K562 (cell line): ENCODE data around the gene SS18. TPM values are rescaled to one million over a fixed set of nuclear protein-coding genes. Genes with fewer than 3 reads are reported as not detected.

ENCODE experiments used
- ATAC-seq: fragments of 200-7000 bp; cut with Tn5 transposase; 3 replicates; pipeline ENCODE4 v1.9.1; 2020; ENCODE audit warnings: moderate library complexity
- BruUV-seq: library from RNA; stranded (reverse); fragments of 400-500 nt; replicated peaks from 2 replicates; lab custom pipeline; 2021; lab: Mats Ljungman, UMichigan
- CTCF ChIA-PET: fragments of 300-600 bp; formaldehyde crosslinking; extraction: SDS; loops from one replicate; lab custom pipeline; 2021; ENCODE audit warnings: low intra/inter-chr PET ratio; lab: Yijun Ruan, JAX
- POLR2A ChIA-PET: fragments of 300-600, 350-650 bp; sonication (Branson Sonifier 250); formaldehyde crosslinking; extraction: SDS; loops from one replicate; lab custom pipeline; 2021; ENCODE audit warnings: antibody characterized with exemption, inconsistent platforms; lab: Yijun Ruan, JAX
- DNase-seq, 4 experiments: peaks; one replicate each; pipeline versions ENCODE4 v3.0.0 to v3.0.0-alpha.2; 2011 to 2018; ENCODE audit warnings: low spot score in 3 of 4, mixed read lengths in 3 of 4; ENCODE audit errors: extremely low read depth in 1 of 4
- FAIRE-seq: peaks from 2 replicates; lab custom pipeline; 2011; peaks lifted over from hg19 to GRCh38; lab: Jason Lieb, UNC
- H2AFZ ChIP-seq: 2 replicates; pipeline ENCODE4 v1.6.0; 2011; ENCODE audit warnings: low read depth, low read length, control low read depth, inconsistent platforms
- H3K27ac ChIP-seq: fragments of 200-600 bp; 3 replicates; pipeline ENCODE4 v1.8.0; 2011; ENCODE audit warnings: low read depth, mild to moderate bottlenecking, control low read depth, inconsistent platforms, low read length, moderate library complexity, mixed read lengths; ENCODE audit errors: extremely low read depth
- H3K27me3 ChIP-seq, 2 experiments: fragments of 300-600 bp in 1 of 2; 2 replicates in 1 of 2; 3 replicates in 1 of 2; pipeline versions ENCODE4 v1.6.0 to v1.8.0; 2011; ENCODE audit warnings: inconsistent platforms in 2 of 2, low read length in 2 of 2, mild to moderate bottlenecking in 1 of 2, mixed read lengths in 1 of 2, moderate library complexity in 1 of 2; ENCODE audit not compliant: control insufficient read depth in 2 of 2, insufficient read depth in 2 of 2
- H3K36me3 ChIP-seq: fragments of 300-600 bp; 3 replicates; pipeline ENCODE4 v1.8.0; 2011; ENCODE audit warnings: mild to moderate bottlenecking, low read length, inconsistent platforms; ENCODE audit not compliant: control insufficient read depth, insufficient read depth
- H3K4me1 ChIP-seq, 2 experiments: fragments of 200-600 bp in 1 of 2; replicated peaks in 1 of 2; 2 replicates in 1 of 2; 3 replicates in 1 of 2; pipeline versions ENCODE4 v1.5.1 to v1.8.0; 2011; ENCODE audit warnings: inconsistent platforms in 2 of 2, low read length in 2 of 2, mild to moderate bottlenecking in 1 of 2, mixed read lengths in 1 of 2, moderate library complexity in 1 of 2; ENCODE audit not compliant: control insufficient read depth in 2 of 2, insufficient read depth in 2 of 2
- H3K4me2 ChIP-seq: 2 replicates; pipeline ENCODE4 v1.6.1; 2011; ENCODE audit warnings: low read length, control low read depth, inconsistent platforms, mixed read lengths; ENCODE audit not compliant: insufficient read depth
- H3K4me3 ChIP-seq: fragments of 200-600 bp; sonication (generic), shearing (Covaris generic); 2 replicates; pipeline ENCODE4 v1.5.1; 2016; ENCODE audit warnings: control low read depth, inconsistent platforms
- H3K79me2 ChIP-seq: fragments of 200-600 bp; 3 replicates; pipeline ENCODE4 v1.8.0; 2011; ENCODE audit warnings: low read length, inconsistent platforms; ENCODE audit not compliant: control insufficient read depth, insufficient read depth
- H3K9ac ChIP-seq, 2 experiments: 2 replicates each; pipeline versions ENCODE4 v1.6.0 to v1.6.1; 2011; ENCODE audit warnings: low read depth in 2 of 2, low read length in 2 of 2, control low read depth in 1 of 2, inconsistent platforms in 1 of 2, mild to moderate bottlenecking in 1 of 2, mixed read lengths in 1 of 2; ENCODE audit not compliant: insufficient read depth in 1 of 2
- H3K9me1 ChIP-seq: one replicate; pipeline ENCODE4 v1.6.0; 2011; ENCODE audit warnings: inconsistent platforms, mild to moderate bottlenecking, low read length, moderate library complexity; ENCODE audit not compliant: control insufficient read depth, insufficient read depth
- H3K9me3 ChIP-seq: replicated peaks from 2 replicates; pipeline ENCODE4 v1.5.1; 2011; ENCODE audit warnings: low read depth, low read length, inconsistent platforms; ENCODE audit not compliant: control insufficient read depth, insufficient read depth
- H4K20me1 ChIP-seq: replicated peaks from 2 replicates; pipeline ENCODE4 v1.6.1; 2011; ENCODE audit warnings: low read length, inconsistent platforms, mixed read lengths; ENCODE audit not compliant: control insufficient read depth, insufficient read depth
- ARHGAP35 ChIP-seq: fragments of 450-650 bp; IDR thresholded peaks from 2 replicates; pipeline ENCODE4 v1.6.1; 2018; ENCODE audit not compliant: partially characterized antibody
- NRF1 ChIP-seq, 2 experiments: fragments of 450-650 bp; IDR thresholded peaks in 1 of 2; conservative IDR thresholded peaks in 1 of 2; 2 replicates each; pipeline ENCODE4 v1.6.1; 2014; ENCODE audit warnings: mild to moderate bottlenecking in 2 of 2
- ZNF699 ChIP-seq: fragments of 250-450 bp; sonication (Bioruptor Pico); IDR thresholded peaks from 2 replicates; pipeline ENCODE4 v1.8.0; 2021; ENCODE audit warnings: mild to moderate bottlenecking, moderate library complexity; ENCODE audit not compliant: insufficient replicate concordance
- WGBS: fragments of 100-300 bp; shearing (Covaris generic); methylation state at CpG from one replicate; pipeline ENCODE4 v1.1.6; 2016; ENCODE audit warnings: low coverage, mixed read lengths; ENCODE audit not compliant: insufficient coverage; ENCODE audit errors: missing lambda C conversion rate; 5-methylcytosine and 5-hydroxymethylcytosine counted together
- in situ Hi-C: fragments of 300-500 bp; cut with MboI; formaldehyde crosslinking; loops from 4 replicates; pipeline ENCODE4 v1.15.0; 2018; ENCODE audit warnings: inconsistent platforms, mixed read lengths
- intact Hi-C: fragments of 100-400 bp; cut with micrococcal nuclease; formaldehyde crosslinking; loops from 2 replicates; pipeline ENCODE4 v1.14.2; 2022
- polyA plus RNA-seq, 8 experiments: library from polyadenylated mRNA; depleted of rRNA in 4 of 8; stranded (reverse) in 5 of 8; unstranded in 3 of 8; fragments of >200 nt; fragmentation: Nextera tagmentation in 2 of 8; fragmentation: Illumina TruSeq in 1 of 8; extraction: Ambion mirVana in 2 of 8; extraction: Trizol in 1 of 8; gene quantifications; 2 replicates each; pipeline versions ENCODE4 v1.2.1 to v1.2.3, GENCODE V29; 2011 to 2014; ENCODE audit warnings: inconsistent platforms in 1 of 8, missing spikeins in 1 of 8
- total RNA-seq, 7 experiments: library from RNA; depleted of rRNA in 6 of 7; stranded (reverse); fragments of >200 nt in 6 of 7; fragmentation: Illumina TruSeq in 2 of 7; extraction: Trizol in 2 of 7; gene quantifications; 2 replicates each; pipeline versions ENCODE4 v1.2.1 to v1.2.3, GENCODE V29; 2011 to 2021; ENCODE audit warnings: low replicate concordance in 1 of 7

The SS18 gene
- total and polyA plus RNA-seq, 9 of the 15 experiments (the other 6 are each of a cell fraction or from before 2014, with no cell fraction given): 30.9 to 190 (median 102) TPM

- H3K4me3 ChIP-seq: no peak overlapping the region
- no peak overlapping the region for H3K27ac ChIP-seq
- DNase-seq (no peak), ATAC-seq (no peak), FAIRE-seq (no peak)
- H2AFZ ChIP-seq: no peak overlapping the region
- no peaks in the 10 kb centered on the region for H3K9me3 ChIP-seq
- no peaks in the 10 kb centered on the region for H3K4me1 ChIP-seq
- BruUV-seq: no TSS peak
- no peaks in the 10 kb centered on the region for H3K79me2 ChIP-seq
- no peaks in the 10 kb centered on the region for H3K36me3 ChIP-seq
- 5% methylated on average over 3 of the region's 3 CpGs for WGBS
- H3K9ac ChIP-seq: no peak overlapping the region
- ChIA-PET POLR2A (interaction anchor here (0.7 to 2.0 kb wide), 3 partner anchors 10 to 64 kb away, joined by 3 to 4 read pairs (median 3); no protein-coding TSS in a partner anchor), CTCF (no interaction called here)
- H3K27me3 ChIP-seq: peaks cover 0 to 7% of the 10 kb centered on the region in 2 experiments; a peak in 1 of 5 replicates
- in situ Hi-C loops (no loop called here), intact Hi-C loops (no loop called here)
- no peaks in the 10 kb centered on the region for H3K9me1 ChIP-seq
- H4K20me1 ChIP-seq: no peaks in the 10 kb centered on the region
- TF ChIP-seq NRF1 (conservative IDR thresholded peaks at IDR 0.05 in 1 of 2, IDR thresholded peaks at IDR 0.05 in 1 of 2) (peak; percentile 67 to 69), ZNF699 (CRISPR knock-in tag) (no peak)
- no peak overlapping the region for H3K4me2 ChIP-seq
Observed at GRCh38 chr18:25982961-25983360, 107.5 kb downstream of the SS18 start.

- WGBS: 0% methylated on average over 1 of the region's 1 CpG
- Histone ChIP-seq H3K27ac (no peak overlapping the region), H3K4me1 (no peaks in the 10 kb centered on the region), H3K27me3 (peaks cover 0 to 7% of the 10 kb centered on the region in 2 experiments; a peak in 1 of 5 replicates), H3K4me2 (no peak overlapping the region), H3K4me3 (no peak overlapping the region), H3K9me3 (no peaks in the 10 kb centered on the region), H3K9ac (no peak overlapping the region), H3K36me3 (no peaks in the 10 kb centered on the region), H3K79me2 (no peaks in the 10 kb centered on the region), H2AFZ (no peak overlapping the region), H4K20me1 (no peaks in the 10 kb centered on the region), H3K9me1 (no peaks in the 10 kb centered on the region)
- CTCF ChIA-PET: no interaction called here
- DNase-seq (no peak), FAIRE-seq (no peak), ATAC-seq (no peak)
- in situ Hi-C loops (no loop called here), intact Hi-C loops (no loop called here)
- POLR2A ChIA-PET: interaction anchor here (1.0 to 2.0 kb wide), 2 partner anchors 13 to 22 kb away, joined by 3 to 4 read pairs; no protein-coding TSS in a partner anchor
- TF ChIP-seq ARHGAP35: no peak
- no TSS peak for BruUV-seq
Observed at GRCh38 chr18:25982153-25982552, 108.3 kb downstream of the SS18 start.
